Measurements from ENCODE around the gene ATXN3.

- TF ChIP-seq CTCF (optimal IDR thresholded peaks at IDR 0.05 in 1 of 3, IDR thresholded peaks at IDR 0.05 in 1 of 3, conservative IDR thresholded peaks at IDR 0.05 in 1 of 3; ENCODE audit: extremely low read depth in 1 of 3, insufficient read depth in 2 of 3, low read length in 3 of 3) (no peak), EZH2 (IDR thresholded peaks at IDR 0.05; ENCODE audit: low read length) (no peak)
Observed at GRCh38 chr14:92122761-92123160, 16.4 kb upstream of the ATXN3 start.

Data from keratinocyte (primary cell).